Hepatocyte (in vitro differentiated cells): ENCODE data around the gene PICK1. TPM values are rescaled to one million over a fixed set of nuclear protein-coding genes. Genes with fewer than 3 reads are reported as not detected.

Experiments
- DNase-seq: peaks from one replicate; pipeline ENCODE4 v3.0.0-alpha.2; 2016; ENCODE audit warnings: low spot score
- H2AFZ ChIP-seq: fragments of 200-600 bp; sonication (generic); 2 replicates; pipeline ENCODE4 v1.6.0; 2016; ENCODE audit warnings: antibody characterized with exemption, mild to moderate bottlenecking
- H3K27ac ChIP-seq: fragments of 200-600 bp; sonication (generic); 2 replicates; pipeline ENCODE4 v1.5.1; 2016; ENCODE audit warnings: mild to moderate bottlenecking
- H3K27me3 ChIP-seq: fragments of 200-600 bp; sonication (generic); 2 replicates; pipeline ENCODE4 v1.6.1; 2016
- H3K36me3 ChIP-seq: fragments of 200-600 bp; sonication (generic); replicated peaks from 2 replicates; pipeline ENCODE4 v1.5.1; 2016; ENCODE audit warnings: low read depth; ENCODE audit not compliant: insufficient read depth
- H3K4me1 ChIP-seq: fragments of 200-600 bp; sonication (generic); 2 replicates; pipeline ENCODE4 v1.5.1; 2016; ENCODE audit warnings: mild to moderate bottlenecking, moderate library complexity; ENCODE audit not compliant: insufficient read depth
- H3K4me2 ChIP-seq: fragments of 200-600 bp; sonication (generic); 2 replicates; pipeline ENCODE4 v1.6.0; 2016
- H3K4me3 ChIP-seq: fragments of 200-600 bp; sonication (generic); 2 replicates; pipeline ENCODE4 v1.5.1; 2016; ENCODE audit warnings: mild to moderate bottlenecking
- H3K79me2 ChIP-seq: fragments of 200-600 bp; sonication (generic); 2 replicates; pipeline ENCODE4 v1.6.0; 2017; ENCODE audit warnings: mild to moderate bottlenecking
- H3K9me2 ChIP-seq: fragments of 200-600 bp; sonication (generic); replicated peaks from 2 replicates; pipeline ENCODE4 v1.6.0; 2017; ENCODE audit warnings: mild to moderate bottlenecking; ENCODE audit not compliant: insufficient read depth
- H3K9me3 ChIP-seq: fragments of 200-600 bp; sonication (generic); 2 replicates; pipeline ENCODE4 v1.5.1; 2016; ENCODE audit warnings: low read depth, mild to moderate bottlenecking
- H4K20me1 ChIP-seq: fragments of 200-600 bp; sonication (generic); 2 replicates; pipeline ENCODE4 v1.6.0; 2016; ENCODE audit warnings: mild to moderate bottlenecking; ENCODE audit not compliant: insufficient read depth, poor library complexity, severe bottlenecking
- CTCF ChIP-seq: fragments of 200-600 bp; sonication (generic); IDR thresholded peaks from 2 replicates; pipeline ENCODE4 v1.5.1; 2016; ENCODE audit warnings: antibody characterized with exemption, mild to moderate bottlenecking; ENCODE audit not compliant: poor library complexity
- EZH2 ChIP-seq: fragments of 200-600 bp; sonication (generic); IDR thresholded peaks from 2 replicates; pipeline ENCODE4 v1.6.1; 2016; ENCODE audit warnings: antibody characterized with exemption, mild to moderate bottlenecking, borderline replicate concordance
- EZH2phosphoT487 ChIP-seq: fragments of 200-600 bp; sonication (generic); IDR thresholded peaks from one replicate; pipeline ENCODE4 v1.6.1; 2018; ENCODE audit warnings: antibody characterized with exemption, mild to moderate bottlenecking, low read depth, moderate library complexity; ENCODE audit not compliant: unreplicated experiment, severe bottlenecking
- WGBS: methylation state at CpG from one replicate; pipeline ENCODE4 v1.1.6; 2016; ENCODE audit warnings: low lambda C conversion rate; ENCODE audit errors: missing lambda C conversion rate; 5-methylcytosine and 5-hydroxymethylcytosine counted together
- polyA plus RNA-seq: library from polyadenylated mRNA; unstranded; fragments of >200 nt; fragmentation: Nextera tagmentation; extraction: Ambion mirVana; gene quantifications from 2 replicates; pipeline ENCODE4 v1.2.1, GENCODE V29; 2016
- total RNA-seq: library from RNA; depleted of rRNA; stranded (reverse); fragments of >200 nt; gene quantifications from 2 replicates; pipeline ENCODE4 v1.2.3, GENCODE V29; 2014

Gene PICK1
- total RNA-seq: 26.2 and 42.7 TPM in 2 replicates
- polyA plus RNA-seq: 43.1 and 54.9 TPM in 2 replicates

DNA sequence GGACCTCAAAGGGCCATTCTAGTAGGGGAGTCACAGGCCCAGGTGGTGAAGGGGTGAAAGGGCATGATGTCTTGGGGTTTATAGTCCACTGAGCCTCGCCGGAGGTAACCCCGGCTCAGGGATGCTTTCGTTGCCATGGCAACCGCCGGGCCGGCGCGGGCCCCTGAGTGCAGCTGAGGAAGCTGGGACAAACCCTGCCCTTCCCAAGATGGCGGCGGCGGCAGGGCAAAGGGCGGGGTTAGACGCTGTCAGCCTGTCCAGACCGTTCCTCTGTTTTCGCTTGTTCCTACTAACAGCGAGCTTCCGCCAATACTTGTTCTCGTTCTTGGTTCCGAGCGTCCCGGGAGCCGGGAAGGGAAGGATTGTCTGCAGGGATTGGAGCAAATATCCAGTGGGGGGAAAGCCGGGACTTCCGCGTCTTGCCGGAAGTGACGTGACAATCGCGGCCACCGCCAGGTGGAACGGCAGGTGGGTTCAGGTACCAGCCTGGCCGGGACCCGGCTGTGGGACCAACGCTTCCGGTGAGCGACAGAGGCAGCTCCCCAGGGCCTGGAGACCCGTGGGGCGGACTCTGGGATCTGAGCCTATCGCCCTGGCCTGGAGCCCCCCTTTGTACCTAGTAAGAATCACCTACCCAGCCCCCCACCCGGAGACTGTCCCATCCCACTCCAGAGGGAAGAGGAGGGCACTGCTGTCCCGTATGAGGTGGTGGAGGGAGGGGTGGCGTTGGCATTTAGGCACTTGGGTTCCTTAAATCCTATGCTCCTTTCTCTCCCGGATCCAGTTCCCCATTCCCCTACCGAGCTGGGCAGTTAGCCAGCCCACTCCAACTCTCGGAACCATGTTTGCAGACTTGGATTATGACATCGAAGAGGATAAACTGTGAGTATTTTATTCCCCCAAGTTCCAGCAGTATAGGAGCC, at the start of gene PICK1:
PICK1 (plus strand) TSS at position 436 of the 923 bp plus-strand sequence; CDS start at position 842, 406 bp downstream.
- Histone ChIP-seq H2AFZ (peak within 1 kb of the TSS; percentile 70), H3K9me3 (no peaks in the 10 kb centered on the region), H3K4me3 (peak within 1 kb of the TSS; percentile 39), H3K36me3 (no peaks in the 10 kb centered on the region), H3K79me2 (peaks cover 8% of the 10 kb centered on the region), H3K27ac (peak within 1 kb of the TSS; percentile 78), H3K4me2 (peak within 1 kb of the TSS; percentile 84), H3K4me1 (no peaks in the 10 kb centered on the region), H4K20me1 (no peaks in the 10 kb centered on the region), H3K27me3 (no peaks in the 10 kb centered on the region), H3K9me2 (no peaks in the 10 kb centered on the region)
- DNase-seq: peak; percentile 94
- TF ChIP-seq CTCF (no peak), EZH2 (no peak), EZH2phosphoT487 (no peak)
- 4% methylated on average over 47 of the region's 47 CpGs for WGBS

DNA sequence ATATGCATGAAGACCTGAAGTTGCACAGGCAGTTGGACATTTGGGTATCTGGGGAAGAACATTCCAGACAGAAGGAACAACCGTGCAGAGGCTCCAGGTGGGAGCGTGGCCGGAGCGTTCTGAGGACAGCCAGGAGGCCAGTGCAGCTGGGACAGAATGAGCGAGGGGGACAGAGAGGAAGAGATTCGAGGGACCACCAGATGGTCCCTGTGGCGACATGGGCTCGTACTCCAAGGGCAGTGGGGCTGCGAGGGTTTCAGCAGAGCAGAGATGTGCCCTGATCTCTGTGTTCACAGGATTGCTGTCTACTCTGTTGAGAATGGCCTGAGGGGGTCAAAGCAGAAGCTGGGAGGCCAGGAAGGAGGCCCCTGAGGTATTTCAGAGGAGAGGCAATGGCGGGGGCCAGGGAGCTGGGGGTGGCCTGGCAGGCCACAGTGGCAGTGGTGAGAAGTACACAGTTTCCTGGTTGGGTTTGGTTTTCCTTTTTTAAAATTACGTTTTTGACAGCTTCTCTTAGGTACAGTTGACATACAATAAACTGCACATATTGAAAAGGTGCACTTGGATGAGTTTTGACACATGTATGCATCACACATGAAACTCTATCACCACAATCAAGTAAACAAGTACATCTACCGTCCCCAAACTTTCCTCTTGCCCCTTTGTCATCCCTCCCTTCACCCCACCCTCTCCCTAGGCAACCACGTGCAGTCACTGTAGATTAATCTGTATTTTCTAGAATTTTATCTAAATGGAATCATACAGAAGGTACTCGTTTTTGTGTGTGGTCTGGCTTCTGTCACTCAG, 48.0 kb upstream of the PICK1 start:
- Histone ChIP-seq H3K4me3 (no peak overlapping the region), H3K36me3 (no peaks in the 10 kb centered on the region), H2AFZ (no peak overlapping the region), H3K79me2 (no peaks in the 10 kb centered on the region), H3K4me1 (no peaks in the 10 kb centered on the region), H3K4me2 (no peak overlapping the region), H3K27me3 (no peaks in the 10 kb centered on the region), H3K27ac (no peak overlapping the region), H3K9me2 (no peaks in the 10 kb centered on the region), H4K20me1 (no peaks in the 10 kb centered on the region), H3K9me3 (no peaks in the 10 kb centered on the region)
- 78% methylated on average over 14 of the region's 14 CpGs for WGBS
- DNase-seq: no peak
- TF ChIP-seq EZH2phosphoT487 (no peak), CTCF (no peak), EZH2 (no peak)

GRCh38 chr22:38012604-38013072, 44.6 kb upstream of the PICK1 start:
- Histone ChIP-seq H3K4me2 (no peak overlapping the region), H3K27me3 (no peaks in the 10 kb centered on the region), H3K9me2 (no peaks in the 10 kb centered on the region), H3K79me2 (no peaks in the 10 kb centered on the region), H3K36me3 (no peaks in the 10 kb centered on the region), H2AFZ (no peak overlapping the region), H4K20me1 (no peaks in the 10 kb centered on the region), H3K9me3 (no peaks in the 10 kb centered on the region), H3K4me3 (no peak overlapping the region), H3K4me1 (peaks cover 3% of the 10 kb centered on the region), H3K27ac (no peak overlapping the region)
- TF ChIP-seq EZH2phosphoT487 (no peak), EZH2 (no peak), CTCF (no peak)
- 87% methylated on average over 7 of the region's 7 CpGs for WGBS
- no peak for DNase-seq
